K562 (cell line): ENCODE data around the gene SRPK1. TPM values are rescaled to one million over a fixed set of nuclear protein-coding genes. Genes with fewer than 3 reads are reported as not detected.

Source experiments
- ATAC-seq: fragments of 200-7000 bp; cut with Tn5 transposase; 3 replicates; pipeline ENCODE4 v1.9.1; 2020; ENCODE audit warnings: moderate library complexity
- BruUV-seq: library from RNA; stranded (reverse); fragments of 400-500 nt; replicated peaks from 2 replicates; lab custom pipeline; 2021; lab: Mats Ljungman, UMichigan
- CTCF ChIA-PET: fragments of 300-600 bp; formaldehyde crosslinking; extraction: SDS; loops from one replicate; lab custom pipeline; 2021; ENCODE audit warnings: low intra/inter-chr PET ratio; lab: Yijun Ruan, JAX
- POLR2A ChIA-PET: fragments of 300-600, 350-650 bp; sonication (Branson Sonifier 250); formaldehyde crosslinking; extraction: SDS; loops from one replicate; lab custom pipeline; 2021; ENCODE audit warnings: antibody characterized with exemption, inconsistent platforms; lab: Yijun Ruan, JAX
- DNase-seq, 4 experiments: peaks; one replicate each; pipeline versions ENCODE4 v3.0.0 to v3.0.0-alpha.2; 2011 to 2018; ENCODE audit warnings: low spot score in 3 of 4, mixed read lengths in 3 of 4; ENCODE audit errors: extremely low read depth in 1 of 4
- FAIRE-seq: peaks from 2 replicates; lab custom pipeline; 2011; peaks lifted over from hg19 to GRCh38; lab: Jason Lieb, UNC
- H2AFZ ChIP-seq: 2 replicates; pipeline ENCODE4 v1.6.0; 2011; ENCODE audit warnings: low read depth, low read length, control low read depth, inconsistent platforms
- H3K27ac ChIP-seq: fragments of 200-600 bp; 3 replicates; pipeline ENCODE4 v1.8.0; 2011; ENCODE audit warnings: low read depth, mild to moderate bottlenecking, control low read depth, inconsistent platforms, low read length, moderate library complexity, mixed read lengths; ENCODE audit errors: extremely low read depth
- H3K27me3 ChIP-seq, 2 experiments: fragments of 300-600 bp in 1 of 2; 2 replicates in 1 of 2; 3 replicates in 1 of 2; pipeline versions ENCODE4 v1.6.0 to v1.8.0; 2011; ENCODE audit warnings: inconsistent platforms in 2 of 2, low read length in 2 of 2, mild to moderate bottlenecking in 1 of 2, mixed read lengths in 1 of 2, moderate library complexity in 1 of 2; ENCODE audit not compliant: control insufficient read depth in 2 of 2, insufficient read depth in 2 of 2
- H3K36me3 ChIP-seq: fragments of 300-600 bp; 3 replicates; pipeline ENCODE4 v1.8.0; 2011; ENCODE audit warnings: mild to moderate bottlenecking, low read length, inconsistent platforms; ENCODE audit not compliant: control insufficient read depth, insufficient read depth
- H3K4me1 ChIP-seq, 2 experiments: fragments of 200-600 bp in 1 of 2; replicated peaks in 1 of 2; 2 replicates in 1 of 2; 3 replicates in 1 of 2; pipeline versions ENCODE4 v1.5.1 to v1.8.0; 2011; ENCODE audit warnings: inconsistent platforms in 2 of 2, low read length in 2 of 2, mild to moderate bottlenecking in 1 of 2, mixed read lengths in 1 of 2, moderate library complexity in 1 of 2; ENCODE audit not compliant: control insufficient read depth in 2 of 2, insufficient read depth in 2 of 2
- H3K4me2 ChIP-seq: 2 replicates; pipeline ENCODE4 v1.6.1; 2011; ENCODE audit warnings: low read length, control low read depth, inconsistent platforms, mixed read lengths; ENCODE audit not compliant: insufficient read depth
- H3K4me3 ChIP-seq: fragments of 200-600 bp; sonication (generic), shearing (Covaris generic); 2 replicates; pipeline ENCODE4 v1.5.1; 2016; ENCODE audit warnings: control low read depth, inconsistent platforms
- H3K79me2 ChIP-seq: fragments of 200-600 bp; 3 replicates; pipeline ENCODE4 v1.8.0; 2011; ENCODE audit warnings: low read length, inconsistent platforms; ENCODE audit not compliant: control insufficient read depth, insufficient read depth
- H3K9ac ChIP-seq, 2 experiments: 2 replicates each; pipeline versions ENCODE4 v1.6.0 to v1.6.1; 2011; ENCODE audit warnings: low read depth in 2 of 2, low read length in 2 of 2, control low read depth in 1 of 2, inconsistent platforms in 1 of 2, mild to moderate bottlenecking in 1 of 2, mixed read lengths in 1 of 2; ENCODE audit not compliant: insufficient read depth in 1 of 2
- H3K9me1 ChIP-seq: one replicate; pipeline ENCODE4 v1.6.0; 2011; ENCODE audit warnings: inconsistent platforms, mild to moderate bottlenecking, low read length, moderate library complexity; ENCODE audit not compliant: control insufficient read depth, insufficient read depth
- H3K9me3 ChIP-seq: replicated peaks from 2 replicates; pipeline ENCODE4 v1.5.1; 2011; ENCODE audit warnings: low read depth, low read length, inconsistent platforms; ENCODE audit not compliant: control insufficient read depth, insufficient read depth
- H4K20me1 ChIP-seq: replicated peaks from 2 replicates; pipeline ENCODE4 v1.6.1; 2011; ENCODE audit warnings: low read length, inconsistent platforms, mixed read lengths; ENCODE audit not compliant: control insufficient read depth, insufficient read depth
- CCAR2 ChIP-seq: fragments of 200-400 bp; formaldehyde crosslinking; IDR thresholded peaks from 2 replicates; pipeline ENCODE4 v1.6.1; 2017; ENCODE audit warnings: mild to moderate bottlenecking, low read depth, low read length
- FOXJ2 ChIP-seq: fragments of 200-800 bp; sonication (Bioruptor generic); IDR thresholded peaks from 2 replicates; pipeline ENCODE4 v1.6.1; 2016; ENCODE audit warnings: missing genetic modification characterization, missing compliant biosample characterization
- HNRNPK ChIP-seq: fragments of 200-400 bp; formaldehyde crosslinking; IDR thresholded peaks from one replicate; pipeline ENCODE4 v1.6.1; 2018; ENCODE audit warnings: mild to moderate bottlenecking, low read depth, low read length; ENCODE audit not compliant: poor library complexity, severe bottlenecking
- MBD2 ChIP-seq: sonication (generic); IDR thresholded peaks from 2 replicates; pipeline ENCODE4 v1.6.1; 2016; ENCODE audit warnings: low read depth, borderline replicate concordance
- NCOA1 ChIP-seq: fragments of 450-650 bp; IDR thresholded peaks from 2 replicates; pipeline ENCODE4 v1.6.1; 2016; ENCODE audit warnings: low read depth
- RBM17 ChIP-seq: fragments of 200-400 bp; formaldehyde crosslinking; IDR thresholded peaks from 2 replicates; pipeline ENCODE4 v1.6.1; 2017; ENCODE audit warnings: low read depth, mild to moderate bottlenecking, low read length, borderline replicate concordance
- ZBTB40 ChIP-seq, 2 experiments: fragments of 450-650 bp in 1 of 2; sonication (generic) in 1 of 2; formaldehyde crosslinking in 1 of 2; IDR thresholded peaks; 2 replicates each; pipeline versions ENCODE4 v1.7.1 to v1.9.0; 2016 to 2022; ENCODE audit warnings: inconsistent platforms in 1 of 2, mild to moderate bottlenecking in 1 of 2, missing genetic modification reagents in 1 of 2
- WGBS: fragments of 100-300 bp; shearing (Covaris generic); methylation state at CpG from one replicate; pipeline ENCODE4 v1.1.6; 2016; ENCODE audit warnings: low coverage, mixed read lengths; ENCODE audit not compliant: insufficient coverage; ENCODE audit errors: missing lambda C conversion rate; 5-methylcytosine and 5-hydroxymethylcytosine counted together
- in situ Hi-C: fragments of 300-500 bp; cut with MboI; formaldehyde crosslinking; loops from 4 replicates; pipeline ENCODE4 v1.15.0; 2018; ENCODE audit warnings: inconsistent platforms, mixed read lengths
- intact Hi-C: fragments of 100-400 bp; cut with micrococcal nuclease; formaldehyde crosslinking; loops from 2 replicates; pipeline ENCODE4 v1.14.2; 2022
- polyA plus RNA-seq, 8 experiments: library from polyadenylated mRNA; depleted of rRNA in 4 of 8; stranded (reverse) in 5 of 8; unstranded in 3 of 8; fragments of >200 nt; fragmentation: Nextera tagmentation in 2 of 8; fragmentation: Illumina TruSeq in 1 of 8; extraction: Ambion mirVana in 2 of 8; extraction: Trizol in 1 of 8; gene quantifications; 2 replicates each; pipeline versions ENCODE4 v1.2.1 to v1.2.3, GENCODE V29; 2011 to 2014; ENCODE audit warnings: inconsistent platforms in 1 of 8, missing spikeins in 1 of 8
- total RNA-seq, 7 experiments: library from RNA; depleted of rRNA in 6 of 7; stranded (reverse); fragments of >200 nt in 6 of 7; fragmentation: Illumina TruSeq in 2 of 7; extraction: Trizol in 2 of 7; gene quantifications; 2 replicates each; pipeline versions ENCODE4 v1.2.1 to v1.2.3, GENCODE V29; 2011 to 2021; ENCODE audit warnings: low replicate concordance in 1 of 7

SRPK1 gene
- total and polyA plus RNA-seq, 9 of the 15 experiments (the other 6 are each of a cell fraction or from before 2014, with no cell fraction given), result 99.6 to 185 (median 159) TPM

DNA sequence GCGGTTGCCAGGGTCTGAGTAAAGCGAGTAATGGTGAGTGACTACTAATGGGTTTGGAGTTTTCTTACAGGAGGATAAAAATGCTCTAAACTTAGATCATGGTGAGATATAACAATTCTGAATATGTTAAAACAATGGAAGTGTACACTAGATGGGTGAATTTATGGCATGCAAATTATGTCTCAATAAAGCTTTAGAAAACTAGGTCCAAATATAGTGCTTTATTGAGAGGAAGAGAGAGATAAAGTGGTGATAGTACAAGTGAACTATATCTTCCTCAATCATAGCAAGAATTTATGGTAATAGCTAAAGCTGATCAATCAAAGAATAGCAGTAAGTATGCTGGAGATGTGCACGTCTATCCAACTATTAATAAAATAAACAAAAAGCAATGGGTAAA is 23.9 kb downstream of the SRPK1 start:
- Histone ChIP-seq H2AFZ (no peak overlapping the region), H3K9me3 (0 out of 2 replicates have a peak, but pooled peaks cover 3% of the 10 kb centered on the region), H3K4me1 (no peaks in the 10 kb centered on the region), H3K9me1 (no peaks in the 10 kb centered on the region), H3K27me3 (no peaks in the 10 kb centered on the region), H3K27ac (no peak overlapping the region), H3K4me2 (no peak overlapping the region), H3K36me3 (peaks cover 83% of the 10 kb centered on the region), H4K20me1 (peaks cover 18% of the 10 kb centered on the region; the same call in 1 of the 2 replicates), H3K4me3 (no peak overlapping the region), H3K79me2 (peaks cover 99% of the 10 kb centered on the region), H3K9ac (no peak overlapping the region)
- 92% methylated on average over 3 of the region's 3 CpGs for WGBS
- TF ChIP-seq CCAR2 (no peak), FOXJ2 (tag) (no peak), NCOA1 (no peak), ZBTB40 (IDR thresholded peaks at IDR 0.05) (peak; percentile 64), ZBTB40 (CRISPR knock-in tag; IDR thresholded peaks at IDR 0.05) (no peak), MBD2 (no peak), HNRNPK (no peak), RBM17 (no peak)
- in situ Hi-C loops (no loop called here), intact Hi-C loops (no loop called here)
- ATAC-seq (no peak), DNase-seq (no peak), FAIRE-seq (no peak)
- POLR2A ChIA-PET, result interaction anchor here (1.1 kb wide), 1 partner anchor 11 kb away, joined by 4 read pairs; no protein-coding TSS in a partner anchor
- no TSS peak for BruUV-seq
- CTCF ChIA-PET, result no interaction called here
